ENCODE measurements around the gene FAM222B. TPM values are rescaled to one million over a fixed set of nuclear protein-coding genes. Genes with fewer than 3 reads are reported as not detected.

Gene FAM222B
- total and polyA plus RNA-seq, 2 donors (not counting 1 experiment from before 2014, with no cell fraction given) = 10.8 to 23.1 TPM

DNA sequence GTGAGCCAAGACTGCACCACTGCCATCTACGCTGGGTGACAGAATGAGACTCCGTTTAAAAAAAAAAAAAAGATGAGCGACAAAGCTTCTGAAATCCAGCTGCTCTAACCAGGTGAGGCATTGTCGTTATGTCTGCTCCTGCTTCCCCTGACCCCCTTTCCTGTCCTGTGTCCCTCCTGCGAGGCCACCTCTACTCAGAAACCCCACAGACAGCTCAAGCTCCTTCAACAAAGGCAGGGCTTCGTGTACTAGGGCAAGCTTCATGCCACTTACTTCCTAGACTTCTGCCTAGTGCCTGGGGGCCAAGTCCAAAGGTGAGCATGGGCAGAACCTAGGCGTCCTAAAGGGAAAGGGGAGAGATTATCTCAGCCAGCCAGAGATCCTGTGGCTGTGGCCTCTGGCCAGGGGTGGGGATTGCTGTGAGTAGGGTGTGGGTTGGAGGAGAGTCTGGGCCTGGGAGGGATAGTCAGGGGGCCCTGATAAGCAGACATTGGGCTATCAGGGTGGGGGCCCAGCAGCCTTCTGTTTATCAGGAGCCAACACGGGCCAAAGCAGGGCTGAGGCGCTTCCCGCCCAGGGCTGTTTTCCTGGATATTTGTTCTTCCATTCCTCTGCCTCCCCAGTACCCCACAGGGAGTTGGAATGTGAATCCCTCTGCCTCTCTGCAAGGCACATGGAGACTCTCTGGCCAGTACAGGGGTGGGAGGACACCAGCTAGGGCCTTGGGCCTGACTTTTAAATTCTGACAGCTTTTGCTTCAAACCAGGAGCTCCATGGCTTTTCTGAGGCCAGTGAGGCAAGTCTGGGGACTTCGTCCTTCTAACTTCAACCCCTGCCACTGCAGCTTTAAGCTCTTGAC, 22.6 kb upstream of the FAM222B start:
- Histone ChIP-seq H3K4me3 (ENCODE audit: control extremely low read depth in 1 of 5, extremely low read depth in 1 of 5, insufficient read depth in 1 of 5, low read depth in 2 of 5, low read length in 4 of 5) (no peak overlapping the region), H3K4me2 (replicated peaks; ENCODE audit: low read depth, low read length, poor library complexity, severe bottlenecking) (no peak overlapping the region), H4K20me1 (ENCODE audit: control insufficient read depth, insufficient read depth, low read length, poor library complexity, severe bottlenecking) (no peaks in the 10 kb centered on the region), H3K27ac (ENCODE audit: low read length in 2 of 2) (peak overlapping the region in 1 of 2 donors; percentile 46), H3K27me3 (replicated peaks in 1 of 4; ENCODE audit: control extremely low read depth in 1 of 4, control insufficient read depth in 3 of 4, insufficient read depth in 4 of 4, low read length in 3 of 4) (no peaks in the 10 kb centered on the region), H3K4me1 (ENCODE audit: control insufficient read depth in 2 of 2, insufficient read depth in 2 of 2, low read length in 2 of 2) (peaks cover 0 to 17% of the 10 kb centered on the region in 2 donors), H3K9ac (ENCODE audit: low read length) (no peak overlapping the region), H3K36me3 (replicated peaks in 1 of 2; ENCODE audit: control extremely low read depth in 1 of 2, control insufficient read depth in 1 of 2, extremely low read depth in 1 of 2, insufficient read depth in 2 of 2, low read length in 1 of 2) (peaks cover 0 to 17% of the 10 kb centered on the region in 2 experiments), H3K9me3 (ENCODE audit: control extremely low read depth in 1 of 3, control insufficient read depth in 2 of 3, insufficient read depth in 1 of 3, low read length in 2 of 3) (no peaks in the 10 kb centered on the region), H2AFZ (ENCODE audit: insufficient read depth, low read depth, low read length, poor library complexity, severe bottlenecking) (peak overlapping the region; percentile 34), H3K79me2 (ENCODE audit: control insufficient read depth, insufficient read depth, low read length) (no peaks in the 10 kb centered on the region)
- ChIA-PET POLR2A (interaction anchor here (0.6 to 1.9 kb wide), 3 partner anchors 12 to 123 kb away, joined by 4 to 8 read pairs (median 6); no protein-coding TSS in a partner anchor), CTCF (interaction anchor here (0.8 to 2.2 kb wide), 8 partner anchors 10 to 138 kb away, joined by 3 to 12 read pairs (median 6); partner anchors contain the start of genes DHRS13, FAM222B and FLOT2)
- Mint-ChIP-seq H3K9me3 (ENCODE audit: insufficient read depth) (no peaks in the 10 kb centered on the region), H3K27ac (peak overlapping the region; percentile 64), H3K4me1 (peaks cover 17% of the 10 kb centered on the region), H3K27me3 (no peaks in the 10 kb centered on the region), H3K4me3 (no peak overlapping the region)
- ATAC-seq (ENCODE audit: low read depth) = peak; percentile 13
- intact Hi-C loops (cut with micrococcal nuclease) = loop anchor here (5.0 kb wide), 1 partner anchor 37 kb away; the partner anchor contains the start of gene DHRS13
- 95% methylated on average over 9 of the region's 11 CpGs for whole genome bisulfite sequencing (ENCODE audit: insufficient coverage)
- no peak for DNase-seq
- TF ChIP-seq EZH2 (IDR thresholded peaks at IDR 0.05; ENCODE audit: borderline replicate concordance, insufficient read depth, low read depth, low read length, poor library complexity, severe bottlenecking) = no peak

DNA sequence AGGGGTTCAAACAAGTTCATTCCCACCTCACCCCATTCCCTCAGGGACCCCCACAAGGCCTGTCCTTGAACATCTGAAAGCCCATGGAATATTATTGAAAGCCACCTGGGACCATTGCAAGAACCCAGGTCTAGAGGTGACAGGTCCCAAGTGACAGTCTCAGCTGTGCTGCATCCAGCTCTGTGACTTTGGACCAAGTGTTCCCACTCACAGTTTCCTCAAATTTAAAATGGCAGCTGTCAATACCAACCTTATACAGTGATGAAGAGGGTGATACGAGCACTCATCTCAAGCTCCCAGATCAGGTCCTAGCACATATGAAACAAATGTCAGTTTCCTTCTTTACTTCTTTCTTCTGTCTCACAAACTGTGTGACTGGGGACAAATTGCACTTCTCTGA, 21.4 kb upstream of the FAM222B start:
- Histone ChIP-seq H3K9ac (ENCODE audit: low read length) (no peak overlapping the region), H3K27me3 (replicated peaks in 1 of 4; ENCODE audit: control extremely low read depth in 1 of 4, control insufficient read depth in 3 of 4, insufficient read depth in 4 of 4, low read length in 3 of 4) (no peaks in the 10 kb centered on the region), H3K4me3 (ENCODE audit: control extremely low read depth in 1 of 5, extremely low read depth in 1 of 5, insufficient read depth in 1 of 5, low read depth in 2 of 5, low read length in 4 of 5) (no peak overlapping the region), H3K4me1 (ENCODE audit: control insufficient read depth in 2 of 2, insufficient read depth in 2 of 2, low read length in 2 of 2) (peaks cover 0 to 17% of the 10 kb centered on the region in 2 donors), H3K4me2 (replicated peaks; ENCODE audit: low read depth, low read length, poor library complexity, severe bottlenecking) (no peak overlapping the region), H3K9me3 (ENCODE audit: control extremely low read depth in 1 of 3, control insufficient read depth in 2 of 3, insufficient read depth in 1 of 3, low read length in 2 of 3) (no peaks in the 10 kb centered on the region), H4K20me1 (ENCODE audit: control insufficient read depth, insufficient read depth, low read length, poor library complexity, severe bottlenecking) (no peaks in the 10 kb centered on the region), H3K36me3 (replicated peaks in 1 of 2; ENCODE audit: control extremely low read depth in 1 of 2, control insufficient read depth in 1 of 2, extremely low read depth in 1 of 2, insufficient read depth in 2 of 2, low read length in 1 of 2) (peaks cover 0 to 21% of the 10 kb centered on the region in 2 experiments), H2AFZ (ENCODE audit: insufficient read depth, low read depth, low read length, poor library complexity, severe bottlenecking) (no peak overlapping the region), H3K27ac (ENCODE audit: low read length in 2 of 2) (no peak overlapping the region), H3K79me2 (ENCODE audit: control insufficient read depth, insufficient read depth, low read length) (no peaks in the 10 kb centered on the region)
- Mint-ChIP-seq H3K27ac (no peak overlapping the region), H3K9me3 (ENCODE audit: insufficient read depth) (no peaks in the 10 kb centered on the region), H3K4me3 (no peak overlapping the region), H3K27me3 (no peaks in the 10 kb centered on the region), H3K4me1 (peaks cover 17% of the 10 kb centered on the region)
- DNase-seq (no peak), ATAC-seq (ENCODE audit: low read depth) (no peak)
- TF ChIP-seq, protein P1, sequence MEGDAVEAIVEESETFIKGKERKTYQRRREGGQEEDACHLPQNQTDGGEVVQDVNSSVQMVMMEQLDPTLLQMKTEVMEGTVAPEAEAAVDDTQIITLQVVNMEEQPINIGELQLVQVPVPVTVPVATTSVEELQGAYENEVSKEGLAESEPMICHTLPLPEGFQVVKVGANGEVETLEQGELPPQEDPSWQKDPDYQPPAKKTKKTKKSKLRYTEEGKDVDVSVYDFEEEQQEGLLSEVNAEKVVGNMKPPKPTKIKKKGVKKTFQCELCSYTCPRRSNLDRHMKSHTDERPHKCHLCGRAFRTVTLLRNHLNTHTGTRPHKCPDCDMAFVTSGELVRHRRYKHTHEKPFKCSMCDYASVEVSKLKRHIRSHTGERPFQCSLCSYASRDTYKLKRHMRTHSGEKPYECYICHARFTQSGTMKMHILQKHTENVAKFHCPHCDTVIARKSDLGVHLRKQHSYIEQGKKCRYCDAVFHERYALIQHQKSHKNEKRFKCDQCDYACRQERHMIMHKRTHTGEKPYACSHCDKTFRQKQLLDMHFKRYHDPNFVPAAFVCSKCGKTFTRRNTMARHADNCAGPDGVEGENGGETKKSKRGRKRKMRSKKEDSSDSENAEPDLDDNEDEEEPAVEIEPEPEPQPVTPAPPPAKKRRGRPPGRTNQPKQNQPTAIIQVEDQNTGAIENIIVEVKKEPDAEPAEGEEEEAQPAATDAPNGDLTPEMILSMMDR (IDR thresholded peaks at IDR 0.05) = no peak
- TF ChIP-seq EZH2 (IDR thresholded peaks at IDR 0.05; ENCODE audit: borderline replicate concordance, insufficient read depth, low read depth, low read length, poor library complexity, severe bottlenecking) = no peak
- WGBS (ENCODE audit: insufficient coverage) = no CpG with 5 or more reads among the region's 1 CpG
- intact Hi-C loops (cut with micrococcal nuclease) = no loop called here
- ChIA-PET CTCF (interaction anchor here (1.0 to 2.2 kb wide), 3 partner anchors 29 to 137 kb away, joined by 3 to 12 read pairs (median 6); partner anchors contain the start of gene FLOT2), POLR2A (interaction anchor here (0.6 kb wide), 1 partner anchor 1900 kb away, joined by 6 read pairs; no protein-coding TSS in a partner anchor)
